Endothelial cell of umbilical vein (primary cell): ENCODE data around the gene STAB2. TPM values are rescaled to one million over a fixed set of nuclear protein-coding genes. Genes with fewer than 3 reads are reported as not detected.

Source experiments
- BruUV-seq: library from RNA; stranded (reverse); fragments of 400-500 nt; replicated peaks from 2 replicates; lab custom pipeline; 2021; lab: Mats Ljungman, UMichigan
- CTCF ChIA-PET: fragments of 300-600, 350-600 bp; sonication (Branson Sonifier 250); formaldehyde crosslinking; loops from one replicate; lab custom pipeline; 2021; ENCODE audit warnings: antibody characterized with exemption, inconsistent platforms; lab: Charles Lee
- POLR2A ChIA-PET: fragments of 300-600, 350-600 bp; sonication (Branson Sonifier 250); formaldehyde crosslinking; loops from one replicate; lab custom pipeline; 2021; ENCODE audit warnings: antibody characterized with exemption, inconsistent platforms; lab: Charles Lee
- DNase-seq: peaks from one replicate; pipeline ENCODE4 v3.0.0-alpha.2; 2011; ENCODE audit warnings: low read depth, low spot score
- FAIRE-seq: peaks from 2 replicates; lab custom pipeline; 2011; peaks lifted over from hg19 to GRCh38; lab: Jason Lieb, UNC
- H2AFZ ChIP-seq: 2 replicates; pipeline ENCODE4 v1.6.0; 2012; ENCODE audit warnings: low read depth, low read length, control low read depth, inconsistent platforms
- H3K27ac ChIP-seq: 2 replicates; pipeline ENCODE4 v1.5.1; 2011; ENCODE audit warnings: low read depth, mild to moderate bottlenecking, control low read depth, low read length, moderate library complexity; ENCODE audit not compliant: insufficient read depth
- H3K27me3 ChIP-seq, 2 experiments: 2 replicates each; pipeline versions ENCODE4 v1.6.0 to v1.6.1; 2011; ENCODE audit warnings: low read length in 2 of 2, mixed read lengths in 1 of 2; ENCODE audit not compliant: control insufficient read depth in 2 of 2, insufficient read depth in 2 of 2
- H3K36me3 ChIP-seq, 2 experiments: 2 replicates in 1 of 2; 3 replicates in 1 of 2; pipeline ENCODE4 v1.5.1; 2011; ENCODE audit warnings: low read length in 2 of 2, mild to moderate bottlenecking in 1 of 2, moderate library complexity in 1 of 2; ENCODE audit not compliant: control insufficient read depth in 2 of 2, insufficient read depth in 2 of 2; ENCODE audit errors: extremely low read depth in 1 of 2
- H3K4me1 ChIP-seq: 3 replicates; pipeline ENCODE4 v1.5.1; 2011; ENCODE audit warnings: mild to moderate bottlenecking, low read length; ENCODE audit not compliant: control insufficient read depth, insufficient read depth; ENCODE audit errors: extremely low read depth
- H3K4me2 ChIP-seq: 2 replicates; pipeline ENCODE4 v1.6.1; 2011; ENCODE audit warnings: low read length, control low read depth, mixed read lengths; ENCODE audit not compliant: insufficient read depth
- H3K4me3 ChIP-seq, 3 experiments: fragments of 200-600 bp in 1 of 3; sonication (generic), shearing (Covaris generic) in 1 of 3; replicated peaks in 1 of 3; 2 replicates each; pipeline ENCODE4 v1.5.1; 2011 to 2016; ENCODE audit warnings: control low read depth in 3 of 3, low read length in 3 of 3, mild to moderate bottlenecking in 2 of 3, inconsistent platforms in 1 of 3, low read depth in 1 of 3, moderate library complexity in 1 of 3; ENCODE audit not compliant: insufficient read depth in 1 of 3
- H3K79me2 ChIP-seq: 2 replicates; pipeline ENCODE4 v1.6.0; 2012; ENCODE audit warnings: low read length, inconsistent platforms; ENCODE audit not compliant: control insufficient read depth, insufficient read depth
- H3K9ac ChIP-seq: replicated peaks from 2 replicates; pipeline ENCODE3; 2011; ENCODE audit warnings: low read length, control low read depth; ENCODE audit not compliant: insufficient read depth; ENCODE audit errors: extremely low read depth
- H3K9me1 ChIP-seq: replicated peaks from 3 replicates; pipeline ENCODE4 v1.6.0; 2011; ENCODE audit warnings: mild to moderate bottlenecking, low read length; ENCODE audit not compliant: control insufficient read depth, insufficient read depth; ENCODE audit errors: extremely low read depth
- H3K9me3 ChIP-seq: replicated peaks from 2 replicates; pipeline ENCODE4 v1.5.1; 2012; ENCODE audit warnings: low read length, inconsistent platforms; ENCODE audit not compliant: control insufficient read depth, insufficient read depth
- H4K20me1 ChIP-seq: replicated peaks from 2 replicates; pipeline ENCODE3; 2011; ENCODE audit warnings: mild to moderate bottlenecking, low read length; ENCODE audit not compliant: control insufficient read depth, insufficient read depth; ENCODE audit errors: extremely low read depth
- CTCF ChIP-seq, 2 donors: IDR thresholded peaks; 1 replicate in 1 of 2; 2 replicates in 1 of 2; pipeline ENCODE4 v1.5.1; 2011; ENCODE audit warnings: low read length in 2 of 2, mild to moderate bottlenecking in 2 of 2, moderate library complexity in 2 of 2, control low read depth in 1 of 2, inconsistent platforms in 1 of 2, low read depth in 1 of 2; ENCODE audit not compliant: insufficient read depth in 1 of 2; ENCODE audit errors: extremely low read depth in 1 of 2
- EZH2 ChIP-seq: IDR thresholded peaks from 2 replicates; pipeline ENCODE4 v1.6.1; 2012; ENCODE audit warnings: borderline replicate concordance, low read depth, mild to moderate bottlenecking, moderate library complexity, low read length, inconsistent platforms; ENCODE audit not compliant: severe bottlenecking
- FOS ChIP-seq: IDR thresholded peaks from 2 replicates; pipeline ENCODE4 v1.6.1; 2011; ENCODE audit warnings: mild to moderate bottlenecking, low read length, moderate library complexity, borderline replicate concordance; ENCODE audit not compliant: insufficient read depth
- GATA2 ChIP-seq: IDR thresholded peaks from 2 replicates; pipeline ENCODE4 v1.7.0; 2011; ENCODE audit warnings: low read depth, mild to moderate bottlenecking, moderate library complexity, mixed read lengths, low read length; ENCODE audit not compliant: insufficient read length, insufficient read depth
- POLR2AphosphoS5 ChIP-seq: IDR thresholded peaks from 2 replicates; pipeline ENCODE4 v1.6.1; 2012; ENCODE audit warnings: low read depth, mild to moderate bottlenecking, control low read depth, low read length, moderate library complexity; ENCODE audit not compliant: insufficient read depth
- dilution Hi-C: fragments of 300-500 bp; cut with MboI; formaldehyde crosslinking; loops from one replicate; pipeline ENCODE4 v1.15.0; 2019; ENCODE audit warnings: low sequenced_read_pairs; ENCODE audit not compliant: extremely low pct_ligation_motif_present
- intact Hi-C: fragments of 100-400 bp; cut with micrococcal nuclease; formaldehyde crosslinking; loops from one replicate; pipeline ENCODE4 v1.10.0; 2022
- polyA plus RNA-seq, 4 experiments: library from polyadenylated mRNA; depleted of rRNA in 3 of 4; stranded (reverse) in 3 of 4; unstranded in 1 of 4; fragments of >200 nt; gene quantifications; 2 replicates each; pipeline versions ENCODE4 v1.2.1 to v1.2.3, GENCODE V29; 2011 to 2012; ENCODE audit warnings: missing spikeins in 1 of 4
- total RNA-seq: library from RNA; stranded (reverse); gene quantifications from 2 replicates; pipeline ENCODE4 v1.2.3, GENCODE V29; 2021

Gene STAB2
- total and polyA plus RNA-seq, 2 donors (not counting 3 experiments of a cell fraction or from before 2014, with no cell fraction given): 0.01 TPM; not detected in 1

GRCh38 chr12:103805655-103806360 lies 218.7 kb downstream of the STAB2 start:
- Histone ChIP-seq H3K4me3 (no peak overlapping the region), H3K9ac (no peak overlapping the region), H3K4me1 (peaks cover 27% of the 10 kb centered on the region), H3K36me3 (no peaks in the 10 kb centered on the region), H3K4me2 (no peak overlapping the region), H4K20me1 (no peaks in the 10 kb centered on the region), H3K9me1 (no peaks in the 10 kb centered on the region), H3K27ac (peak overlapping the region; percentile 32), H3K27me3 (no peaks in the 10 kb centered on the region), H3K9me3 (no peaks in the 10 kb centered on the region), H3K79me2 (no peaks in the 10 kb centered on the region), H2AFZ (no peak overlapping the region)
- dilution Hi-C loops (no loop called here), intact Hi-C loops (loop anchor here (1.0 to 2.0 kb wide), 2 partner anchors 17 to 35 kb away; partner anchors contain the start of gene NT5DC3)
- DNase-seq (no peak), FAIRE-seq (no peak)
- POLR2A ChIA-PET: no interaction called here
- TF ChIP-seq FOS: no peak
- no peak for TF ChIP-seq GATA2
- BruUV-seq: no TSS peak
- CTCF ChIA-PET: interaction anchor here (1.0 to 1.8 kb wide), 4 partner anchors 12 to 65 kb away, joined by 3 to 7 read pairs (median 3); partner anchors contain the start of gene NT5DC3

- dilution Hi-C loops: no loop called here
- TF ChIP-seq POLR2AphosphoS5: peak; percentile 17
- no peak for TF ChIP-seq EZH2
- TF ChIP-seq CTCF (IDR thresholded peaks at IDR 0.05; ENCODE audit: extremely low read depth in 1 of 2, insufficient read depth in 1 of 2, low read depth in 1 of 2, low read length in 2 of 2): no peak
Observed at GRCh38 chr12:103806803-103807202, 219.7 kb downstream of the STAB2 start.

More at GRCh38 chr12:103806803-103807202, 219.7 kb downstream of the STAB2 start:
- H3K79me2 ChIP-seq: no peaks in the 10 kb centered on the region
- no peaks in the 10 kb centered on the region for H4K20me1 ChIP-seq
- H3K9me3 ChIP-seq: no peaks in the 10 kb centered on the region
- H3K36me3 ChIP-seq: no peaks in the 10 kb centered on the region
- peak; percentile 81 for FAIRE-seq
- no peaks in the 10 kb centered on the region for H3K9me1 ChIP-seq
- intact Hi-C loops: no loop called here
- DNase-seq: peak; percentile 73
- no peak overlapping the region for H3K9ac ChIP-seq
- no peaks in the 10 kb centered on the region for H3K27me3 ChIP-seq
- no peak overlapping the region for H2AFZ ChIP-seq
- no TSS peak for BruUV-seq
- CTCF ChIA-PET: interaction anchor here (1.0 to 1.8 kb wide), 2 partner anchors 11 to 64 kb away, joined by 3 to 7 read pairs; no protein-coding TSS in a partner anchor
- H3K27ac ChIP-seq: no peak overlapping the region
- no peak overlapping the region for H3K4me2 ChIP-seq
- no peak overlapping the region for H3K4me3 ChIP-seq
- POLR2A ChIA-PET: interaction anchor here (0.6 kb wide), 1 partner anchor 59 kb away, joined by 3 read pairs; no protein-coding TSS in a partner anchor
- peaks cover 24% of the 10 kb centered on the region for H3K4me1 ChIP-seq
